ENCODE measurements around the gene ANGPTL2.

ANGPTL2 gene

DNA sequence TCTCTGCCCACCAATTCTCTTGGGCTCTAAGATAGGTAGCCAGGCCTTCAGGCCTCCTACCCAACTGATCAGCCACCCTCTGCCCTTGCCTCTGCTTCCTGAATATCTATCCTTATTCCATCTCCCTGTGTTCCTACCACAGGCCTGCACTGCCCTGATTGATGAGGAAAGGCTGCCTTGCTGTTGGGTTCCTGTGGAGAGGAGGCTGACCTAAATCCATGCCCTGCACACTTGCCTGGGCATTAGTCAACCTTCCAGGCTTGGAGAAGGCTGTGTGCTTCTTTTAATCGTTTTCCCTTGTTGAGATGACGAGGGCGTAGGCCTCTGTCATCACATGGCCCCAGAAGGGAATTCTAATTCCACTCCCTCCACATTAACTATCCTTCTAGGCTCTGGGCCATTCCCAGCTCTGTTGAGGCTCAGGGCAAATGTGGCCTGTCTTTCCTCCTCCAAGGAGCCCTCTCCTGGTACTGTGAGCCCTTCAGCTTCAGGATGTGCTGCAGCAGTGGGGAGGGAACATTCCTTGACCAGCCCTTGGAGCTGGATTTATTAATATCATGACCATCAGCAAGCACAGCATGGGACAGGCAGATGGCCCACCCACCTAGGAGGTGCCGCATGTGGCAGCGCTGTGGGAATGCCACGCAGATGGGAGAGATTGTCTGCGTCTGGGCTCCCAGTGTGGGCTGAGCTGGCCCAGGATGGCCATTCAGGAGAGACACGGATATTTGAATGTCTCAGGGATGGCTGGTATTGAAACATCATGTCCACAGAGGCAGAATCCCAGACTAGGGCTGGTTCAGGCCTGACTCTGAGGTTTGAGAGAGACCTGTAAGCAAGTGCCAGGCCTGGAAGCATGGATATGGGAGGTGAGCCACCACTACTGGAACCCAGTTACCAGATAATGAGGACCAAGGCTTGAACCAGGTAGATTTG is 40.9 kb downstream of the ANGPTL2 start:
- ATAC-seq (ENCODE audit: insufficient read depth, low read depth) (no peak), DNase-seq (no peak)
- no peaks in the 10 kb centered on the region for H3K9me3 ChIP-seq (ENCODE audit: insufficient read depth, low read length, severe bottlenecking)
- no peak overlapping the region for H2AFZ ChIP-seq (ENCODE audit: low read depth, low read length)
- H3K9ac ChIP-seq (ENCODE audit: low read depth, low read length) = no peak overlapping the region
- H4K20me1 ChIP-seq (ENCODE audit: insufficient read depth, low read length) = peaks cover 8% of the 10 kb centered on the region
- no peaks in the 10 kb centered on the region for H3K36me3 ChIP-seq (ENCODE audit: insufficient read depth, low read length)
- no peaks in the 10 kb centered on the region for H3K4me1 ChIP-seq (ENCODE audit: insufficient read depth, low read length)
- H3K27me3 ChIP-seq (ENCODE audit: insufficient read depth, low read length, poor library complexity) = peaks cover 19% of the 10 kb centered on the region
- no peak overlapping the region for H3K4me2 ChIP-seq (ENCODE audit: insufficient read depth, low read length)
- no peak overlapping the region for H3K27ac ChIP-seq (ENCODE audit: low read length)
- TF ChIP-seq EZH2 (IDR thresholded peaks at IDR 0.05; ENCODE audit: borderline replicate concordance, low read depth, low read length, severe bottlenecking) = no peak
- TF ChIP-seq, protein P1, sequence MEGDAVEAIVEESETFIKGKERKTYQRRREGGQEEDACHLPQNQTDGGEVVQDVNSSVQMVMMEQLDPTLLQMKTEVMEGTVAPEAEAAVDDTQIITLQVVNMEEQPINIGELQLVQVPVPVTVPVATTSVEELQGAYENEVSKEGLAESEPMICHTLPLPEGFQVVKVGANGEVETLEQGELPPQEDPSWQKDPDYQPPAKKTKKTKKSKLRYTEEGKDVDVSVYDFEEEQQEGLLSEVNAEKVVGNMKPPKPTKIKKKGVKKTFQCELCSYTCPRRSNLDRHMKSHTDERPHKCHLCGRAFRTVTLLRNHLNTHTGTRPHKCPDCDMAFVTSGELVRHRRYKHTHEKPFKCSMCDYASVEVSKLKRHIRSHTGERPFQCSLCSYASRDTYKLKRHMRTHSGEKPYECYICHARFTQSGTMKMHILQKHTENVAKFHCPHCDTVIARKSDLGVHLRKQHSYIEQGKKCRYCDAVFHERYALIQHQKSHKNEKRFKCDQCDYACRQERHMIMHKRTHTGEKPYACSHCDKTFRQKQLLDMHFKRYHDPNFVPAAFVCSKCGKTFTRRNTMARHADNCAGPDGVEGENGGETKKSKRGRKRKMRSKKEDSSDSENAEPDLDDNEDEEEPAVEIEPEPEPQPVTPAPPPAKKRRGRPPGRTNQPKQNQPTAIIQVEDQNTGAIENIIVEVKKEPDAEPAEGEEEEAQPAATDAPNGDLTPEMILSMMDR (IDR thresholded peaks at IDR 0.05; ENCODE audit: borderline replicate concordance, extremely low read depth, low read length, poor library complexity, severe bottlenecking) = no peak
- no peaks in the 10 kb centered on the region for H3K79me2 ChIP-seq (ENCODE audit: insufficient read depth, low read length)
- H3K4me3 ChIP-seq (ENCODE audit: low read depth in 1 of 2, low read length in 2 of 2) = no peak overlapping the region

DNA sequence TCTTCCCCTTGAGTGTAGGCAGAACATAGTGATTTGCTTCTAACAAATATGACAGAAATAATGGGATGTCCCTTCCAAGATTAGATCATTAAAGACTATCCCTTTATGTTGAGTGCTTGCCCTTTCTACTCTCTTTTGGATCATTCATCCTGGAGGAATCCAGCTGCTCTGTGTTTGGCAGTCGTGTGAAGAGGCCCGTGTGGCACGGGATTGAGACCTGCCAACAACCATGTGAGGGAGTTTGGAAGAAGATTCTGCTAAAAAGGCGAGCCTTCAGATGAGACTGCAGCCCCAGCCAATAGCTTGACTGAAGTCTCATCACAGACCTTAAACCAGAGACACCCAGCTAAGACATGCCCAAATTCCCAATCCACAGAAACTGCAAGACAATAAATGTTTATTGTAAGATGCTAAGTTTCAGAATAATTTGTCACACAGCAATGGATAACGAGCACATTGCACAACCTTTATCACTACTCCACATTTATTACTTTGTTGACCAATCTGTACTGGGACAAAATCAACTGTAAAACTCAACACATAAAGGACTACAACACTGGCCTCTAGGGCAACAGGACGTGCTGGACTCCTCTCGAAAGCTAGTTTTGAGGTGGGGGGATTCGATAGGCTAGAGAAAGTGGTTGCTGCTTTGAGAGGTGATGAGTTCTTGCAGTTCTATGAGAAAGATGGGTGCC is 42.8 kb downstream of the ANGPTL2 start:
- H3K27me3 ChIP-seq (ENCODE audit: insufficient read depth, low read length, poor library complexity) = peaks cover 12% of the 10 kb centered on the region
- H3K9me3 ChIP-seq (ENCODE audit: insufficient read depth, low read length, severe bottlenecking) = no peaks in the 10 kb centered on the region
- no peak for TF ChIP-seq EZH2 (IDR thresholded peaks at IDR 0.05; ENCODE audit: borderline replicate concordance, low read depth, low read length, severe bottlenecking)
- TF ChIP-seq, protein P1 (IDR thresholded peaks at IDR 0.05; ENCODE audit: borderline replicate concordance, extremely low read depth, low read length, poor library complexity, severe bottlenecking) = no peak
- H3K4me1 ChIP-seq (ENCODE audit: insufficient read depth, low read length) = no peaks in the 10 kb centered on the region
- H4K20me1 ChIP-seq (ENCODE audit: insufficient read depth, low read length) = peaks cover 8% of the 10 kb centered on the region
- ATAC-seq (ENCODE audit: insufficient read depth, low read depth) = no peak
- no peaks in the 10 kb centered on the region for H3K79me2 ChIP-seq (ENCODE audit: insufficient read depth, low read length)
- H3K27ac ChIP-seq (ENCODE audit: low read length) = no peak overlapping the region
- DNase-seq = no peak
- no peak overlapping the region for H3K4me2 ChIP-seq (ENCODE audit: insufficient read depth, low read length)
- no peak overlapping the region for H3K9ac ChIP-seq (ENCODE audit: low read depth, low read length)
- no peak overlapping the region for H2AFZ ChIP-seq (ENCODE audit: low read depth, low read length)
- no peak overlapping the region for H3K4me3 ChIP-seq (ENCODE audit: low read depth in 1 of 2, low read length in 2 of 2)
- no peaks in the 10 kb centered on the region for H3K36me3 ChIP-seq (ENCODE audit: insufficient read depth, low read length)

DNA sequence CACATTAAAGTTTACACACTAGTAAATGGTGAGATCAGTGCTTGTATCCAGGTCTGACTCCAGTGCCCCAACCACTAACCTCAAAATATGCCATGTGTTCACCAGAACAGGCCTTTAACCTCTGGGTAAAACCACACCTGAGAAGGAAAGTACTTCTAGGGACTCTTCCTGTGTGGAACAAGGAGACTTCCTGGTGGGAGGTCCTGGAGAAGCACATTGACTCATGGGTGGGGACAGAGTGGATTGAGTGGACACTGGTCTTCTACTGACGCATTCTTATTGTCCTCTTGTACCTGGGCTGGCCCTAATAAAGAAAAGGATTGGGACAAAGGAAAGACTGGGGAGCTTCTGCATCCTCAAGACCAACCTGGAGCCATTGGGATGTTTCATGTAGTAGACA is 43.4 kb downstream of the ANGPTL2 start:
- Histone ChIP-seq H3K27ac (ENCODE audit: low read length) (no peak overlapping the region), H3K36me3 (ENCODE audit: insufficient read depth, low read length) (no peaks in the 10 kb centered on the region), H3K9me3 (ENCODE audit: insufficient read depth, low read length, severe bottlenecking) (no peaks in the 10 kb centered on the region), H3K4me1 (ENCODE audit: insufficient read depth, low read length) (no peaks in the 10 kb centered on the region), H3K27me3 (ENCODE audit: insufficient read depth, low read length, poor library complexity) (peaks cover 16% of the 10 kb centered on the region), H3K4me2 (ENCODE audit: insufficient read depth, low read length) (no peak overlapping the region), H3K9ac (ENCODE audit: low read depth, low read length) (no peak overlapping the region), H2AFZ (ENCODE audit: low read depth, low read length) (no peak overlapping the region), H3K4me3 (ENCODE audit: low read depth in 1 of 2, low read length in 2 of 2) (no peak overlapping the region), H4K20me1 (ENCODE audit: insufficient read depth, low read length) (peaks cover 4% of the 10 kb centered on the region), H3K79me2 (ENCODE audit: insufficient read depth, low read length) (no peaks in the 10 kb centered on the region)
- ATAC-seq (ENCODE audit: insufficient read depth, low read depth) = no peak
- TF ChIP-seq EZH2 (IDR thresholded peaks at IDR 0.05; ENCODE audit: borderline replicate concordance, low read depth, low read length, severe bottlenecking) = no peak
- TF ChIP-seq, protein P1 (IDR thresholded peaks at IDR 0.05; ENCODE audit: borderline replicate concordance, extremely low read depth, low read length, poor library complexity, severe bottlenecking) = no peak
- no peak for DNase-seq

All from DND-41 (cell line).